ENCODE measurements around the gene RFX5. TPM values are rescaled to one million over a fixed set of nuclear protein-coding genes. Genes with fewer than 3 reads are reported as not detected.

The RFX5 gene
- total and polyA plus RNA-seq, 9 of the 15 experiments (the other 6 are each of a cell fraction or from before 2014, with no cell fraction given), result 3.8 to 48.2 (median 32.2) TPM

- no peak for TF ChIP-seq REST (IDR thresholded peaks at IDR 0.05; ENCODE audit: borderline replicate concordance)
- no peak for TF ChIP-seq REST (CRISPR knock-in tag; IDR thresholded peaks at IDR 0.05; ENCODE audit: low read depth)
- TF ChIP-seq MTA1 (IDR thresholded peaks at IDR 0.05; ENCODE audit: borderline replicate concordance), result peak; percentile 22; the same call in 1 of the 2 replicates
- TF ChIP-seq GATAD2B (IDR thresholded peaks at IDR 0.05; ENCODE audit: borderline replicate concordance), result no peak
- no peak for TF ChIP-seq HES1 (IDR thresholded peaks at IDR 0.05; ENCODE audit: low read depth)
- no peak for TF ChIP-seq SMC3 (conservative IDR thresholded peaks at IDR 0.05; ENCODE audit: insufficient read depth, low read depth, low read length)
- TF ChIP-seq MYC (IDR thresholded peaks at IDR 0.05; ENCODE audit: low read depth, low read length), result peak; percentile 59
- TF ChIP-seq MYC (CRISPR knock-in tag; IDR thresholded peaks at IDR 0.05; ENCODE audit: borderline replicate concordance, low read depth), result no peak
- TF ChIP-seq HNRNPK (IDR thresholded peaks at IDR 0.05; ENCODE audit: low read depth, low read length, poor library complexity, severe bottlenecking), result no peak
- peak; percentile 48 for TF ChIP-seq FIP1L1 (IDR thresholded peaks at IDR 0.05; ENCODE audit: low read depth, low read length, poor library complexity, severe bottlenecking)
- TF ChIP-seq POLR2B (IDR thresholded peaks at IDR 0.05; ENCODE audit: low read depth, partially characterized antibody), result peak; percentile 56
- no peak for TF ChIP-seq ZNF695 (CRISPR knock-in tag; IDR thresholded peaks at IDR 0.05)
- TF ChIP-seq NCOA2 (IDR thresholded peaks at IDR 0.05; ENCODE audit: partially characterized antibody in 2 of 2), result peak in 1 of 2 experiments; percentile 96
- TF ChIP-seq ZFP91 (CRISPR knock-in tag; IDR thresholded peaks at IDR 0.05), result no peak
- TF ChIP-seq TAF9B (IDR thresholded peaks at IDR 0.05; ENCODE audit: partially characterized antibody), result peak; percentile 36
- TF ChIP-seq POLR2AphosphoS2 (IDR thresholded peaks at IDR 0.05; ENCODE audit: low read length), result no peak
- TF ChIP-seq ZNF263 (CRISPR knock-in tag; IDR thresholded peaks at IDR 0.05; ENCODE audit: borderline replicate concordance), result no peak
- TF ChIP-seq SNRNP70 (optimal IDR thresholded peaks at IDR 0.05; ENCODE audit: low read depth, low read length), result no peak
- TF ChIP-seq ELF4 (CRISPR knock-in tag; IDR thresholded peaks at IDR 0.05), result no peak
Measured at GRCh38 chr1:151327223-151327902, 19.7 kb downstream of the RFX5 start, which contains the start of gene PI4KB (continued).

Measured in K562 (cell line).